ENCODE results near the gene P4HA2.

DNA sequence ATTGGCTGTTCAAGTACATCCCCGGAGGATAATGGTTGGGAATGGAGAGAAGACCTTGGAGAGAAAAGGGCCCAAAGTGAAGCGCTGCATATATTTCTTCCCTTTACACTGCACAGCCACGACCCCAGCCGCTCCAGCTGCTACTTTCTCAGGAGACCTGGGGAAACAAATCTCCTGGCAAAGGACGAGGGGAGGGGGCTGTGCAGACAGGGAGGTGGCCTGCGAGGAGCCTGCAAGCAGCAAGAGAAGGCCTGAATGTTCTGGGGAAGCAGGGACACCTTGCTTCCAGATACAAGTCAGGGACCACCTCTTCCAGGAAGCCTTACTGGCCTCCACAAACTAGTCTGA, 29.1 kb upstream of the P4HA2 start:
- TF ChIP-seq, protein P1, sequence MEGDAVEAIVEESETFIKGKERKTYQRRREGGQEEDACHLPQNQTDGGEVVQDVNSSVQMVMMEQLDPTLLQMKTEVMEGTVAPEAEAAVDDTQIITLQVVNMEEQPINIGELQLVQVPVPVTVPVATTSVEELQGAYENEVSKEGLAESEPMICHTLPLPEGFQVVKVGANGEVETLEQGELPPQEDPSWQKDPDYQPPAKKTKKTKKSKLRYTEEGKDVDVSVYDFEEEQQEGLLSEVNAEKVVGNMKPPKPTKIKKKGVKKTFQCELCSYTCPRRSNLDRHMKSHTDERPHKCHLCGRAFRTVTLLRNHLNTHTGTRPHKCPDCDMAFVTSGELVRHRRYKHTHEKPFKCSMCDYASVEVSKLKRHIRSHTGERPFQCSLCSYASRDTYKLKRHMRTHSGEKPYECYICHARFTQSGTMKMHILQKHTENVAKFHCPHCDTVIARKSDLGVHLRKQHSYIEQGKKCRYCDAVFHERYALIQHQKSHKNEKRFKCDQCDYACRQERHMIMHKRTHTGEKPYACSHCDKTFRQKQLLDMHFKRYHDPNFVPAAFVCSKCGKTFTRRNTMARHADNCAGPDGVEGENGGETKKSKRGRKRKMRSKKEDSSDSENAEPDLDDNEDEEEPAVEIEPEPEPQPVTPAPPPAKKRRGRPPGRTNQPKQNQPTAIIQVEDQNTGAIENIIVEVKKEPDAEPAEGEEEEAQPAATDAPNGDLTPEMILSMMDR (IDR thresholded peaks at IDR 0.05): no peak
- no peak for TF ChIP-seq POLR2A (IDR thresholded peaks at IDR 0.05)

Data from Peyer's patch (tissue), 4 donors.